Epithelial cell of esophagus (primary cell): Measurements from ENCODE around the gene CHAMP1.

ENCODE experiments used
- DNase-seq: peaks from one replicate; pipeline ENCODE4 v3.0.0; 2010; ENCODE audit warnings: low read depth
- H3K4me3 ChIP-seq: 2 replicates; pipeline ENCODE4 v1.5.1; 2011; ENCODE audit warnings: mild to moderate bottlenecking, low read length, control low read depth
- CTCF ChIP-seq: IDR thresholded peaks from 2 replicates; pipeline ENCODE4 v1.5.1; 2011; ENCODE audit warnings: low read depth, mild to moderate bottlenecking, low read length, control low read depth, inconsistent platforms; ENCODE audit not compliant: insufficient read depth; ENCODE audit errors: missing control alignments

The CHAMP1 gene

DNA sequence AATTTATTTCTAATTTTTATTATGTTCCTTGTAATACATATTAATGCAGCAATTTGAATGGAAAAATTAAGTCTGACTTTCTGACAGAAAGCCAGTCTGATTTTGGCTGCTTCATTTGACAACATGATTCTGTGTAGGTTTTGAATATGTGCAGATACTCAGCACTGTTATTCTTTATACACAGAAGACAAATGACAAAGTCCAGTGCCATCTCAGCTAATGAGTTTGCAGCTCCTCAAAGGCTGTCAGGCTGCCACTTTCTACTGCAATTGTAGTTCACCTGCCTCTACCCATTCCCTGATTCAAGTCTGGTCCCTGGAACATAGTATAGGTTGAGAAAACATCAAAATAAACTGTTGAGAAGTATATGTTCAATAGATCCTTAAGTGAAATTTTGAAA is 2.9 kb upstream of the CHAMP1 start:
- no peak overlapping the region for H3K4me3 ChIP-seq
- TF ChIP-seq CTCF = no peak

DNA sequence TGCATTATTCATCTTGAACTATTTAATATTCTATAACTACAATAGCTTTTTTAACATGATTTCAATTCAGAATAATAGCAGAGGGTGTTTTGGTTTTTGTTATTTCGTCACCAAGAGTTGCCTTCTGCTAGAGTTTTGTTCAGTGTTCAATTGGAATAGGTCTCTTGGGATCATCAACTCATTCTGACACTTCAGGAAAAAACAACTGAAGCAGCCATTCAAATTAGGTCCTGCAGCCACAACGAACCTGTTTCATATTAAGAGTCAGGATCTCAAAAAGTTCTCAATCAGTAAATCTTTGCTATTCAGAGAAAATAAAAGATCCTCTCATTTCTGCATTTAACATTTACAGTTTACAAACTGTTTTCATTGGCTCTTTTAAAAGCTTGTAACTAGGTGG is 2.4 kb upstream of the CHAMP1 start:
- no peak overlapping the region for H3K4me3 ChIP-seq
- no peak for TF ChIP-seq CTCF
- no peak for DNase-seq

More for the DNA sequence above, 2.9 kb upstream of the CHAMP1 start:
- DNase-seq = no peak

- TF ChIP-seq CTCF = no peak
- peak overlapping the region; percentile 64 for H3K4me3 ChIP-seq
- peak; percentile 31 for DNase-seq
Measured at GRCh38 chr13:114313061-114313860, 1.0 kb upstream of the CHAMP1 start.

DNA sequence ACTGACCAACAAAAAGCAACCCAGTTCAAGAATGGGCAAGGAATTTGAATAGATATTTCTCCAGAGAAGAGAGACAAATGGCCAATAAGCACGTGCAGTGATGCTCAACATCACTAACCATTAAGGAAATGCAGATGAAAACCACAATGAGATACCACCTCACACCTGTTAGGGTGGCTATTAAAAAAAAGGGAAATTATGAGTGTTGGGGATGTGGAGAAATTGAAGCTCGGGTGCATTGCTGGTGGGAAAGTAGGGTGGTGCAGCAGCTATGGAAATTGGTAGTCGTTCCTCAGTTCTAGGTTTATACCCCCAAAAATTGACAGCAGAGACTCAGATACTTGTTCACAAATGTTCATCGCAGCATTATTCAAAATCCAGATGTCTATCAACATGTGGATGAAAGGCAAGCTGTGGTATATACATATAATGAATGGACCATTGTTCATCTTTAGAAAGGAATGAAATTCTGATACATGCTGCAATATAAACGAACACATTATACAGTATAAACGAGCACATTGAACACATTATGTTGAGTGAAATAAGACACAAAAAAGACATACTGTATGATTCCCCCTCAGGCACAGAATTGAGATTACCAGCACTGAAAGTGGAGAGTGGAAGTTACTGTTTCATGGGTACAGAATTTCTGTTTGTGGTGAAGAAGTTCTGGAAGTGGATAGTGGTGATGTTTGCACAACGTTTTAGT is 927 bp downstream of the CHAMP1 start:
- no peak for TF ChIP-seq CTCF
- H3K4me3 ChIP-seq = peak overlapping the region; percentile 64
- no peak for DNase-seq

DNA sequence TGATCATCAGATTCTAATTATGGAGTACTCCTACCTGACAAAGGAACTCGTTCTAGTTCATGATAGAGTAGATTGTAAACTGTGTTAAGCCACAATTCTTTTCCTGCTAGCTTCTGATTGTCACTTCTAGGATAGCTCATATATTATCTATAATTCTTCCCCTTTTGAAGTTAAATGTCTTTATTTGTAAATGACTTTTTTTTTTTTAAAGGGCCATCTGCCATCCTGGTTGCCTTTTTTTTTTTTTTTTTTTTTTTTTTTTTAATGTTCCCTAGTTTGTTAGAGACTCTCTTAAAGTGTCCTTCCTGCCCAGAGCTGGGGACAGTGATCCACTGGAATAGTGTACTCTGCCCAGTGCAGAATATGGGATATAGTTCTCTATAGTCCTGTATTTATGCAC is 4.3 kb downstream of the CHAMP1 start:
- no peak overlapping the region for H3K4me3 ChIP-seq
- DNase-seq = no peak
- TF ChIP-seq CTCF = no peak

DNA sequence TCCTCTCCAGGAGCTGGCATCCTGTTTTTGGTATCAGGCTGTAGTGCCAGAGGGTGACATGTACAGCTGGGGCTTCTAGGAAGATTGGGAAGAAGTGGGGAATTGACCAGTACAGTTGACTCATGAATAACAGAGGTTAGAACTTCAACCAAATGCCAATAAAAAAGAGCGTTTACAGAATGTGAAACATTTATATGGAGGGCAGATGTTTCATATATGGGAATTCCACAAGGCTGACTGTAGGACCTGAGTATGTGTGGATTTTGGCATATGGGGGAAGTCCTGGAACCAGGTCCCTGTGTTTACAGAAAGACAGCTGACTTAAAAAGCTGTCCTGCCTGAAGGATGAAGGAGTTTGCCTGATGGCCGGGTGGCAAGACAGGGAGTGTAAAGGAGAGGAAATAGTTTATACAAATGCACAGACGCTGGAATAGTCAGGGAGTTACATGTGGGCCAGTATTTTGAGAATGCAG is 5.2 kb downstream of the CHAMP1 start:
- DNase-seq = no peak
- TF ChIP-seq CTCF = no peak
- no peak overlapping the region for H3K4me3 ChIP-seq
